ENCODE data around the gene ZSCAN9. TPM values are rescaled to one million over a fixed set of nuclear protein-coding genes. Genes with fewer than 3 reads are reported as not detected.

The ZSCAN9 gene
- polyA plus RNA-seq, 2 donors: 4.4 to 5.5 TPM

DNA sequence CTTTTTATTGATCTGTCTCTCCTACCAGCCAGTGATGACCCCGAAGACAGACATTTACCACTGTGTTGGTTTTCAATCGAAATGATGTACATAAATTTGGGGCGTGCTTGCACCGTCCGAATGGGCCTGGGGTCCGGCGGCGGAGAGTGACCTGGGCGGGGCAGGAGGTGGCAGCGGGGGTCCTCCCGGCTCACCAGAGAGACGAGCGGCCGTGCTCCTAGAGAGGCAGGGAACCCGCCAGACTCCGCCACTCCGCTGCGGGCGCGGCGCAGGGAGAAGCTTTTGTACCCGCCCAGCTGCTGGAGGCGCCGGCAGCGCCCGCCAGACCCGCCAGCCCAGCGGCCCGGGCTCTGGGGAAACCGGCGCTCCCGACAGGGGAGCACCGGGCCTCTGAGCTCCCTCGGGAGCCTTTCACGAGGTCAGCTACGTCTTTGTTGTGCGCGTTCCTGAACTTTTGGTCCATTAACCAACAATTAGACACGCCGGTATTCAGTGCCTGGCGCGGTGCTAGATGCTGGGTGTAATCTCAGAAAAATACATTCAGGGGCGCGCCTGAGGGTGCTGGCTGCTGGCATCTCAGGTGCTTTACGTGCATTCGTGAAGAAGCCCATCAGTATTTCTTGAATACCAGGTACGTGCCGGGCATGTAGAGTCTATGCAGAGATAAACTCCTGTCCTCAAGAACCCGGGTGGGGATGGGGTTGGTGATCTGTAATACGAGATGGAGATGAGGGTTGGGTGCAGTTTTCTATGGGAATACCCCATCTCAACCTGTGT, 56.4 kb downstream of the ZSCAN9 start, which contains the start of gene PGBD1:
TSS of gene PGBD1 (plus strand) at position 285 of the 777 bp plus-strand sequence. CDS start 2,242 bp downstream, outside the sequence.
- H3K9me3 ChIP-seq (ENCODE audit: control insufficient read depth in 2 of 2, insufficient read depth in 1 of 2, low read depth in 1 of 2, low read length in 1 of 2): peaks cover 0 to 3% of the 10 kb centered on the region in 2 donors
- H3K36me3 ChIP-seq (ENCODE audit: control insufficient read depth in 2 of 2, insufficient read depth in 2 of 2, low read length in 1 of 2): peaks cover 0 to 5% of the 10 kb centered on the region in 2 donors
- H3K27ac ChIP-seq (ENCODE audit: low read depth in 2 of 2, low read length in 1 of 2): no peak within 1 kb of the TSS
- no peaks in the 10 kb centered on the region for H3K4me1 ChIP-seq (ENCODE audit: control insufficient read depth in 2 of 2, insufficient read depth in 2 of 2, low read length in 1 of 2)
- no peaks in the 10 kb centered on the region for H3K27me3 ChIP-seq (ENCODE audit: control insufficient read depth in 1 of 2, insufficient read depth in 2 of 2, low read length in 2 of 2)
- WGBS, 2 donors: 1% methylated on average over 50 of the region's 50 CpGs
- peak within 1 kb of the TSS; percentile 56 to 63 for H3K4me3 ChIP-seq (ENCODE audit: low read depth in 1 of 2, low read length in 2 of 2)

GRCh38 chr6:28282926-28283325, 57.9 kb downstream of the ZSCAN9 start:
- H3K27me3 ChIP-seq (ENCODE audit: control insufficient read depth in 1 of 2, insufficient read depth in 2 of 2, low read length in 2 of 2): no peaks in the 10 kb centered on the region
- no peak overlapping the region for H3K4me3 ChIP-seq (ENCODE audit: low read depth in 1 of 2, low read length in 2 of 2)
- H3K27ac ChIP-seq (ENCODE audit: low read depth in 2 of 2, low read length in 1 of 2): peak overlapping the region in 1 of 2 donors; percentile 22
- no peaks in the 10 kb centered on the region for H3K4me1 ChIP-seq (ENCODE audit: control insufficient read depth in 2 of 2, insufficient read depth in 2 of 2, low read length in 1 of 2)
- peaks cover 0 to 3% of the 10 kb centered on the region in 2 donors for H3K36me3 ChIP-seq (ENCODE audit: control insufficient read depth in 2 of 2, insufficient read depth in 2 of 2, low read length in 1 of 2)
- 82 to 85% methylated on average over 2 of the region's 2 CpGs for WGBS, 2 donors
- peaks cover 0 to 3% of the 10 kb centered on the region in 2 donors for H3K9me3 ChIP-seq (ENCODE audit: control insufficient read depth in 2 of 2, insufficient read depth in 1 of 2, low read depth in 1 of 2, low read length in 1 of 2)

Other genes starting within 250 kb of the ZSCAN9 start
- gene ZNF165, start 144.7 kb upstream of the ZSCAN9 start, polyA plus RNA-seq: 1 to 10 TPM; 1.8 to 3.0 TPM
- 1 to 10 TPM; 3.7 to 6.3 TPM for gene ZSCAN16, start 100.7 kb upstream of the ZSCAN9 start, polyA plus RNA-seq
- 1 to 10 TPM; 1.7 to 2.7 TPM for gene ZKSCAN8, start 83.4 kb upstream of the ZSCAN9 start, polyA plus RNA-seq
- 1 to 10 TPM; 1.8 to 2.3 TPM for gene ZKSCAN4, start 27.0 kb downstream of the ZSCAN9 start, polyA plus RNA-seq
- gene NKAPL, start 34.0 kb downstream of the ZSCAN9 start, polyA plus RNA-seq: under 1 TPM; 0.53 to 0.85 TPM
- 1 to 10 TPM; 3.6 to 4.7 TPM for gene ZSCAN26, start 41.9 kb downstream of the ZSCAN9 start, polyA plus RNA-seq
- gene PGBD1, start 56.3 kb downstream of the ZSCAN9 start, polyA plus RNA-seq: 1 to 10 TPM; 1.3 to 1.7 TPM
- gene ZSCAN31, start 110.9 kb downstream of the ZSCAN9 start, polyA plus RNA-seq: 1 to 10 TPM; 5.5 to 9.2 TPM
- gene ZKSCAN3, start 124.7 kb downstream of the ZSCAN9 start, polyA plus RNA-seq: 1 to 10 TPM in 1 of 2 donors, under 1 TPM in 1; 0.84 to 1.3 TPM
- gene ZSCAN12, start 174.5 kb downstream of the ZSCAN9 start, polyA plus RNA-seq: under 1 TPM; 0.79 to 0.99 TPM
- under 1 TPM; 0.14 to 0.28 TPM for gene ZSCAN23, start 218.2 kb downstream of the ZSCAN9 start, polyA plus RNA-seq

Data from esophagus (tissue), 2 donors.